GM18907 (cell line): ENCODE data around the gene OR2T5.
A peak's percentile ranks its signal among the peaks of the same experiment; 100 is the strongest.
"Not testable (repeated sequence)": the region's sequence is repeated elsewhere in the genome, so short reads cannot be mapped to it uniquely, and the experiment has no call there.

Experiments used
- ATAC-seq: cut with Tn5 transposase; IDR thresholded peaks from one replicate; pipeline ENCODE4 v1.9.1; 2021; ENCODE audit warnings: mild to moderate bottlenecking, moderate library complexity; ENCODE audit not compliant: unreplicated experiment

Gene OR2T5

GRCh38 chr1:248500305-248501035 is 12.1 kb downstream of the OR2T5 start:
- not testable (repeated sequence) for ATAC-seq

- not testable (repeated sequence) for ATAC-seq
These were observed 19.4 kb downstream of the OR2T5 start, which contains the start of gene OR2G6 for GRCh38 chr1:248507773-248508172. OR2G6 (plus strand) TSS chr1:248508073; CDS start chr1:248521647, 13,574 bp downstream.

- peak; percentile 71 for ATAC-seq
These were observed 21.8 kb downstream of the OR2T5 start for GRCh38 chr1:248510217-248510616.

- ATAC-seq: no peak
These were observed 33.5 kb downstream of the OR2T5 start for GRCh38 chr1:248521856-248522255.

GRCh38 chr1:248537449-248537848 is 49.1 kb downstream of the OR2T5 start:
- ATAC-seq: peak; percentile 72
